Endothelial cell of umbilical vein (primary cell): ENCODE measurements around the gene KLHDC9.

Experiments
- CTCF ChIP-seq, 2 donors: IDR thresholded peaks; 1 replicate in 1 of 2; 2 replicates in 1 of 2; pipeline ENCODE4 v1.5.1; 2011; ENCODE audit warnings: low read length in 2 of 2, mild to moderate bottlenecking in 2 of 2, moderate library complexity in 2 of 2, control low read depth in 1 of 2, inconsistent platforms in 1 of 2, low read depth in 1 of 2; ENCODE audit not compliant: insufficient read depth in 1 of 2; ENCODE audit errors: extremely low read depth in 1 of 2
- EZH2 ChIP-seq: IDR thresholded peaks from 2 replicates; pipeline ENCODE4 v1.6.1; 2012; ENCODE audit warnings: borderline replicate concordance, low read depth, mild to moderate bottlenecking, moderate library complexity, low read length, inconsistent platforms; ENCODE audit not compliant: severe bottlenecking
- GATA2 ChIP-seq: IDR thresholded peaks from 2 replicates; pipeline ENCODE4 v1.7.0; 2011; ENCODE audit warnings: low read depth, mild to moderate bottlenecking, moderate library complexity, mixed read lengths, low read length; ENCODE audit not compliant: insufficient read length, insufficient read depth
- MYC ChIP-seq: IDR thresholded peaks from one replicate; pipeline ENCODE4 v1.6.1; 2011; ENCODE audit warnings: mild to moderate bottlenecking, low read depth, low read length
- POLR2A ChIP-seq: IDR thresholded peaks from 2 replicates; pipeline ENCODE4 v1.6.1; 2012; ENCODE audit warnings: low read depth, mild to moderate bottlenecking, control low read depth, low read length
- POLR2AphosphoS5 ChIP-seq: IDR thresholded peaks from 2 replicates; pipeline ENCODE4 v1.6.1; 2012; ENCODE audit warnings: low read depth, mild to moderate bottlenecking, control low read depth, low read length, moderate library complexity; ENCODE audit not compliant: insufficient read depth
- TF ChIP-seq, protein P1 (sequence below): IDR thresholded peaks from 2 replicates; pipeline ENCODE4 v1.6.1; 2011; ENCODE audit not compliant: insufficient read depth, insufficient read length

DNA sequence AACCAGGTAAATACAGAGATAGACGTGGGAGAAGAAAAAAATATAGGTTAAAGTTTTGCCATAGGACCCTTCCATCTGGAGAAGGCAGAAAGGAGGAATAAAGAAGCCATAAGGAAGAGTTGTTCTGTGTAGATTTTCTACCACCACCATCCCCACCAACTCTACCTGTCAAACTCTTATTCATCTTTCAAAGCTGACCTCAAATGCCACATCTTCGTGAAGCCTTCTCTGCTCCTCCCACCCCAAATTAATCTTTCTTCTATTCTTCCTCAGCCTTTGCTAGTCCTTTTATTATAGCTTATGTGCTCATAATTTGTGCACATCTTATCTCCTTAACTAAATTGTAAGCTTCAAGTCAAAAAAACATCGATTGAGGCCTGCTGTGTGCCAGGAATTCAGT, 7.5 kb upstream of the KLHDC9 start:
- TF ChIP-seq POLR2AphosphoS5: no peak
- TF ChIP-seq, protein P1, sequence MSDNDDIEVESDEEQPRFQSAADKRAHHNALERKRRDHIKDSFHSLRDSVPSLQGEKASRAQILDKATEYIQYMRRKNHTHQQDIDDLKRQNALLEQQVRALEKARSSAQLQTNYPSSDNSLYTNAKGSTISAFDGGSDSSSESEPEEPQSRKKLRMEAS: no peak
- no peak for TF ChIP-seq CTCF (IDR thresholded peaks at IDR 0.05; ENCODE audit: extremely low read depth in 1 of 2, insufficient read depth in 1 of 2, low read depth in 1 of 2, low read length in 2 of 2)
- no peak for TF ChIP-seq EZH2
- TF ChIP-seq GATA2: no peak
- no peak for TF ChIP-seq POLR2A
- TF ChIP-seq MYC: no peak
